ENCODE data around the gene YIPF6.

YIPF6 gene

DNA sequence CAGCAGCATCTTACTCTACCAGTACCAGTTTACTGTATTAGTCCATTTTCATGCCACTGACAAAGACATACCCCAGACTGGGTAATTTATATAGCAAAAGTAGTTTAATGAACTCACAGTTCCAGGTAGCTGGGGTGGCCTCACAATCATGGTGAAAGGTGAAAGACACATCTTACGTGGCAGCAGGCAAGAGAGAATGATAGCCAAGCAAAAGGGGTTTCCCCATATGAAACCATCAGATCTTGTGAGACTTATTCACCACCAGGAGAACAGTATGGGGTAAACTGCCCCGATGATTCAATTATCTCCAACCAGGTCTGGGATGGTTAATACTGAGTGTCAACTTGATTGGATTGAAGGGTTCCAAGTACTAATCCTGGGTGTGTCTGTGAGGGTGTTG lies 69.3 kb downstream of the YIPF6 start:
- H3K36me3 ChIP-seq (ENCODE audit: low read depth), result no peaks in the 10 kb centered on the region
- ATAC-seq (ENCODE audit: low read depth) (no peak), DNase-seq (ENCODE audit: low spot score) (no peak)
- no peak overlapping the region for H3K27ac ChIP-seq (ENCODE audit: poor library complexity, severe bottlenecking)
- TF ChIP-seq, protein P1, sequence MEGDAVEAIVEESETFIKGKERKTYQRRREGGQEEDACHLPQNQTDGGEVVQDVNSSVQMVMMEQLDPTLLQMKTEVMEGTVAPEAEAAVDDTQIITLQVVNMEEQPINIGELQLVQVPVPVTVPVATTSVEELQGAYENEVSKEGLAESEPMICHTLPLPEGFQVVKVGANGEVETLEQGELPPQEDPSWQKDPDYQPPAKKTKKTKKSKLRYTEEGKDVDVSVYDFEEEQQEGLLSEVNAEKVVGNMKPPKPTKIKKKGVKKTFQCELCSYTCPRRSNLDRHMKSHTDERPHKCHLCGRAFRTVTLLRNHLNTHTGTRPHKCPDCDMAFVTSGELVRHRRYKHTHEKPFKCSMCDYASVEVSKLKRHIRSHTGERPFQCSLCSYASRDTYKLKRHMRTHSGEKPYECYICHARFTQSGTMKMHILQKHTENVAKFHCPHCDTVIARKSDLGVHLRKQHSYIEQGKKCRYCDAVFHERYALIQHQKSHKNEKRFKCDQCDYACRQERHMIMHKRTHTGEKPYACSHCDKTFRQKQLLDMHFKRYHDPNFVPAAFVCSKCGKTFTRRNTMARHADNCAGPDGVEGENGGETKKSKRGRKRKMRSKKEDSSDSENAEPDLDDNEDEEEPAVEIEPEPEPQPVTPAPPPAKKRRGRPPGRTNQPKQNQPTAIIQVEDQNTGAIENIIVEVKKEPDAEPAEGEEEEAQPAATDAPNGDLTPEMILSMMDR (IDR thresholded peaks at IDR 0.05; ENCODE audit: poor library complexity, severe bottlenecking), result no peak
- H3K9me3 ChIP-seq (ENCODE audit: severe bottlenecking), result no peaks in the 10 kb centered on the region
- no peaks in the 10 kb centered on the region for H3K4me1 ChIP-seq (ENCODE audit: insufficient read depth, poor library complexity, severe bottlenecking)
- H3K27me3 ChIP-seq (ENCODE audit: insufficient read depth, poor library complexity, severe bottlenecking), result no peaks in the 10 kb centered on the region
- H3K4me3 ChIP-seq (ENCODE audit: severe bottlenecking), result no peak overlapping the region

DNA sequence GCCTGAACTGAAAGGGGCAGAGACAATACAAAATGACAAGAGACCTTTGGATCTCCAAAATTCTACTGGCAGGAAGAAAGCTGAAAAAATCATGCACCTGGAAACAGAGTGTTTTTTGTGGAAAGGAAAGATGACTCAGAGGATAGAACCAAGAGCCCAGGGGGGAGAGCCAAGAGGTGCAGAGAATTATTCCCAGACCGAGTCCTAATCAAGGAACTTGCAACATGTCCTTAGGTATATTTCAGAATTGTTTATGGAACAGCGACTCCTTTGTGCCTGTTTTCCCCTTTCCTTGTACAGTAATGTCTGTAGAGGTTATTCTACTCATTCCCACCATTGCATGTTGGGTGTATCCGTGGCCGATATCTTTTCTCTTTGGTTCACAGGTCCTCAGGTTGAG lies 71.7 kb downstream of the YIPF6 start:
- no peak for DNase-seq (ENCODE audit: low spot score)
- Histone ChIP-seq H3K36me3 (ENCODE audit: low read depth) (no peaks in the 10 kb centered on the region), H3K27me3 (ENCODE audit: insufficient read depth, poor library complexity, severe bottlenecking) (no peaks in the 10 kb centered on the region), H3K9me3 (ENCODE audit: severe bottlenecking) (no peaks in the 10 kb centered on the region), H3K4me1 (ENCODE audit: insufficient read depth, poor library complexity, severe bottlenecking) (no peaks in the 10 kb centered on the region), H3K27ac (ENCODE audit: poor library complexity, severe bottlenecking) (no peak overlapping the region), H3K4me3 (ENCODE audit: severe bottlenecking) (no peak overlapping the region)
- no peak for ATAC-seq (ENCODE audit: low read depth)
- TF ChIP-seq, protein P1 (IDR thresholded peaks at IDR 0.05; ENCODE audit: poor library complexity, severe bottlenecking), result no peak

DNA sequence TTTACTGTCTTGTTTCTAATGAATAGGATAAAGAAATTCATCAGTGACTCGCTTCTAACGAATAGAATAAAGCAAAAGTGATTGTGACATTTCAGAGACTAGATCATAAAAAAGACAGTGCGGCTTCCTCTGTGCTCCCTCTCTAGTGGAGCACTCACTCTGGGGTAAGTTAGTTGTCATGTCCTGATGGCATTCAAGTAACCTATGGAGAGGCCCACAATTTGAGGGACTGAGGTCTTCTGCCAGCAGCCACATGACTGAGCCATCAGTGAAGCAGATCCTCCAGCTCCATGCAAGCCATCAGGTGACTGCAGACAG lies 72.4 kb downstream of the YIPF6 start:
- no peaks in the 10 kb centered on the region for H3K27me3 ChIP-seq (ENCODE audit: insufficient read depth, poor library complexity, severe bottlenecking)
- TF ChIP-seq, protein P1 (IDR thresholded peaks at IDR 0.05; ENCODE audit: poor library complexity, severe bottlenecking), result no peak
- no peaks in the 10 kb centered on the region for H3K36me3 ChIP-seq (ENCODE audit: low read depth)
- ATAC-seq (ENCODE audit: low read depth) (no peak), DNase-seq (ENCODE audit: low spot score) (no peak)
- no peak overlapping the region for H3K4me3 ChIP-seq (ENCODE audit: severe bottlenecking)
- no peaks in the 10 kb centered on the region for H3K9me3 ChIP-seq (ENCODE audit: severe bottlenecking)
- no peaks in the 10 kb centered on the region for H3K4me1 ChIP-seq (ENCODE audit: insufficient read depth, poor library complexity, severe bottlenecking)
- H3K27ac ChIP-seq (ENCODE audit: poor library complexity, severe bottlenecking), result no peak overlapping the region

DNA sequence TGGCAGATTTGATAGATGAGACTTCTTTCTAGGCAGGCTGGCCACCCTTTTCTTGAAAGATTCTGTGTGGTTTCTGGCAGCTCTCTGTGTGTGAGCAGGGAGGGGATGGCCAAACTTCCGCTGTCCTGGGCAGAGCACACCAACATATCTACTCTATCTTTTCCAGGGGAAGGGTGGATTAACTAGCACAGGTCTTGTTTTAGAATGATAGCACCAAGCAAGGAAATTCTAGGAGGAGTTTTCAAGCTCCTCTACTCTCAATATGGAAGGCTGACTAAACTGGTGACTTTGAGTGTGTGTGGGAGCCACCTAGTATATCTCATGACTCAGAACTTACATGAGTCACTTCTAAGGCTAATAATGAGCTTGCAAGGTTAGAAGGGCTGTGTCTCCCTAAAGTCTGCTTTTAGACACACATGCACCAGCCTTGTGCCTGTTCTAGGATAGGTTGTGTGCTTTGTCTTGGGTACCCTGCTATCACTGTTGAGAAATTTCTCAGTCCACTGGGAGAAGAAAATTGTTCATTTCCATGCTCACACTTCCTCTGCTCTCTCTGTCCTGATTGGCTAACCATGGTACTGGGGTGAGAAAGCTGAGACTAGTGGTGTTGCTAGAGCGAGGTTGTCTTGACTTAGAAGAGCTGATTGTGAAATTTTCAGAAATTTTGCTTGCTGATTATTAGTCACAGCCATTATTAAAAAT lies 72.9 kb downstream of the YIPF6 start:
- Histone ChIP-seq H3K36me3 (ENCODE audit: low read depth) (no peaks in the 10 kb centered on the region), H3K4me1 (ENCODE audit: insufficient read depth, poor library complexity, severe bottlenecking) (no peaks in the 10 kb centered on the region), H3K4me3 (ENCODE audit: severe bottlenecking) (no peak overlapping the region), H3K27me3 (ENCODE audit: insufficient read depth, poor library complexity, severe bottlenecking) (no peaks in the 10 kb centered on the region), H3K9me3 (ENCODE audit: severe bottlenecking) (no peaks in the 10 kb centered on the region), H3K27ac (ENCODE audit: poor library complexity, severe bottlenecking) (no peak overlapping the region)
- DNase-seq (ENCODE audit: low spot score) (no peak), ATAC-seq (ENCODE audit: low read depth) (peak; percentile 95)
- TF ChIP-seq, protein P1 (IDR thresholded peaks at IDR 0.05; ENCODE audit: poor library complexity, severe bottlenecking), result no peak

DNA sequence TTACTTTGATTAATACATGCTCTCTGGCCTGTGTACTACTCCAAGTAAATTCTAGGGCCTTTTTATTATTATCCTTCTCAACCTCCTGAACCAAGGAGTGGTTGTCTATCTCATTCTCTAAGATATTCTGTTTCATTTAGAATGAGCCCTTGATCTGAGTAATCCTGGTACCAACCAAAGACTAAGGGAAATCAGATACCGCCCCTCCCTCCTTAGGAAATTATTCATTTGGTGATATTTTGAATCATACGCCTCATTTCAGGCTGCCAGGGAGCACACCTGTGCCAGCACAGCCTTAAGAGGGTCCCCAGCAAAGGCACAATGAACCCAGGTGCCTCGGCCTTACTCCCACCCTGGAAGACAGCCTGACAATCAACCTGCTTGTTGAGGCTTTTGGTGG lies 75.4 kb downstream of the YIPF6 start:
- Histone ChIP-seq H3K27ac (ENCODE audit: poor library complexity, severe bottlenecking) (no peak overlapping the region), H3K4me3 (ENCODE audit: severe bottlenecking) (no peak overlapping the region), H3K36me3 (ENCODE audit: low read depth) (no peaks in the 10 kb centered on the region), H3K9me3 (ENCODE audit: severe bottlenecking) (no peaks in the 10 kb centered on the region), H3K4me1 (ENCODE audit: insufficient read depth, poor library complexity, severe bottlenecking) (no peaks in the 10 kb centered on the region), H3K27me3 (ENCODE audit: insufficient read depth, poor library complexity, severe bottlenecking) (no peaks in the 10 kb centered on the region)
- DNase-seq (ENCODE audit: low spot score) (no peak), ATAC-seq (ENCODE audit: low read depth) (no peak)
- TF ChIP-seq, protein P1 (IDR thresholded peaks at IDR 0.05; ENCODE audit: poor library complexity, severe bottlenecking), result no peak
